Chondrocyte (in vitro differentiated cells): ENCODE measurements around the gene CHMP5. TPM values are rescaled to one million over a fixed set of nuclear protein-coding genes. Genes with fewer than 3 reads are reported as not detected.
A peak's percentile ranks its signal among the peaks of the same experiment; 100 is the strongest.

Source experiments
- DNase-seq: peaks from one replicate; pipeline ENCODE4 v3.0.0; 2021; ENCODE audit warnings: mixed read lengths, low spot score
- H3K27ac Mint-ChIP-seq: one replicate; pipeline ENCODE4 v1.8.0; 2021; ENCODE audit warnings: mild to moderate bottlenecking, moderate library complexity, mixed read lengths; ENCODE audit not compliant: unreplicated experiment
- H3K27me3 Mint-ChIP-seq: 2 replicates; pipeline ENCODE4 v1.8.0; 2021; ENCODE audit warnings: low read depth, mixed read lengths
- H3K36me3 Mint-ChIP-seq: 2 replicates; pipeline ENCODE4 v1.8.0; 2021; ENCODE audit warnings: low read depth, mixed read lengths
- H3K4me1 Mint-ChIP-seq: 2 replicates; pipeline ENCODE4 v1.8.0; 2021; ENCODE audit warnings: low read depth, mild to moderate bottlenecking, mixed read lengths
- H3K4me3 Mint-ChIP-seq: one replicate; pipeline ENCODE4 v1.8.0; 2021; ENCODE audit warnings: mild to moderate bottlenecking, moderate library complexity, mixed read lengths; ENCODE audit not compliant: unreplicated experiment
- H3K9me3 Mint-ChIP-seq: 2 replicates; pipeline ENCODE4 v1.8.0; 2021; ENCODE audit warnings: low read depth, mixed read lengths
- total RNA-seq: library from RNA; stranded (reverse); gene quantifications from 3 replicates; pipeline ENCODE4 v1.2.1, GENCODE V29; 2021
- TF ChIP-seq, protein P1 (sequence below): fragments of 200-600 bp; sonication (generic); IDR thresholded peaks from 2 replicates; pipeline ENCODE4 v1.5.0; 2021; ENCODE audit warnings: antibody characterized with exemption, mild to moderate bottlenecking, moderate library complexity

Gene CHMP5
- total RNA-seq, 1 donor from 2014 or later: 58.4 TPM

DNA sequence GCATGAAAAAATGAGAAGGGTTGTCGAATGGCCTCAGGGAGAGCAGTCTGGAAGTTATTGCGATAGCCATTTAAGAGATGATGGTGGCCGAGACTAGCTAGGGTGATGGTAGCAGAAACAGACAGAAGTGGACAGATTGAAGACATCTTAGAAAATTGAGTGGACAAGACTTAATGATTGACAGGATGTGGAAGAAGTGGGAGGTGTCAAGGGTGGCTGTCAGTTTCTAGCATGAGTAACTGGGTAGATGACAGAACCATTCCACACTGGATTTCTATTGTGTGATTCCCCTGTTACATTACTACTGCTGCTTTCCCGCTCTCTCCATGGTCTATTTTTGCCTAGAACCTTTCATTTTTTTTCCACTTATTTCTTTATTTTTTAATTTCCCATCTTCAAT, 12.6 kb downstream of the CHMP5 start:
- H3K27me3 Mint-ChIP-seq: no peaks in the 10 kb centered on the region
- no peak overlapping the region for H3K4me3 Mint-ChIP-seq
- DNase-seq: no peak
- H3K27ac Mint-ChIP-seq: no peak overlapping the region
- no peaks in the 10 kb centered on the region for H3K9me3 Mint-ChIP-seq
- peaks cover 34% of the 10 kb centered on the region for H3K36me3 Mint-ChIP-seq
- TF ChIP-seq, protein P1, sequence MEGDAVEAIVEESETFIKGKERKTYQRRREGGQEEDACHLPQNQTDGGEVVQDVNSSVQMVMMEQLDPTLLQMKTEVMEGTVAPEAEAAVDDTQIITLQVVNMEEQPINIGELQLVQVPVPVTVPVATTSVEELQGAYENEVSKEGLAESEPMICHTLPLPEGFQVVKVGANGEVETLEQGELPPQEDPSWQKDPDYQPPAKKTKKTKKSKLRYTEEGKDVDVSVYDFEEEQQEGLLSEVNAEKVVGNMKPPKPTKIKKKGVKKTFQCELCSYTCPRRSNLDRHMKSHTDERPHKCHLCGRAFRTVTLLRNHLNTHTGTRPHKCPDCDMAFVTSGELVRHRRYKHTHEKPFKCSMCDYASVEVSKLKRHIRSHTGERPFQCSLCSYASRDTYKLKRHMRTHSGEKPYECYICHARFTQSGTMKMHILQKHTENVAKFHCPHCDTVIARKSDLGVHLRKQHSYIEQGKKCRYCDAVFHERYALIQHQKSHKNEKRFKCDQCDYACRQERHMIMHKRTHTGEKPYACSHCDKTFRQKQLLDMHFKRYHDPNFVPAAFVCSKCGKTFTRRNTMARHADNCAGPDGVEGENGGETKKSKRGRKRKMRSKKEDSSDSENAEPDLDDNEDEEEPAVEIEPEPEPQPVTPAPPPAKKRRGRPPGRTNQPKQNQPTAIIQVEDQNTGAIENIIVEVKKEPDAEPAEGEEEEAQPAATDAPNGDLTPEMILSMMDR: no peak
- H3K4me1 Mint-ChIP-seq: no peaks in the 10 kb centered on the region

DNA sequence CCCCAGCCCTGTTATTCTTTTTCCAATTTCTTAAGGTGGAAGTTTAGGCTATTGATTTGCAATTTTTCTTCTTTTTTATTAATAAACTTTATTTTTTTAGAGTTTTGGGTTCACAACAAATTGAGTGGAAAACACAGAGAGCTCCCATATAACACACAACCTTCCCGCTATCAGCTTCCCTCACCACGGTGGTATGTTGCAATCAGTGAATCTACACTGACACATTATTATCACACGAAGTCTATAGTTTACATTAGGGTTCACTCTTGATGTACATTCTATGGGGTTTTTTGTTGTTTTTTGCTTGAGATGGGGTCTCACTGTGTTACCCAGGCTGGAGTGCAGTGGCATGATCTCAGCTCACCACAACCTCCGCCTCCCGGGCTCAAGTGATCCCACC, 20.7 kb downstream of the CHMP5 start:
- Mint-ChIP-seq H3K36me3 (peaks cover 6% of the 10 kb centered on the region), H3K9me3 (no peaks in the 10 kb centered on the region), H3K4me1 (peaks cover 8% of the 10 kb centered on the region), H3K27ac (no peak overlapping the region), H3K27me3 (no peaks in the 10 kb centered on the region), H3K4me3 (no peak overlapping the region)
- TF ChIP-seq, protein P1: no peak
- no peak for DNase-seq

DNA sequence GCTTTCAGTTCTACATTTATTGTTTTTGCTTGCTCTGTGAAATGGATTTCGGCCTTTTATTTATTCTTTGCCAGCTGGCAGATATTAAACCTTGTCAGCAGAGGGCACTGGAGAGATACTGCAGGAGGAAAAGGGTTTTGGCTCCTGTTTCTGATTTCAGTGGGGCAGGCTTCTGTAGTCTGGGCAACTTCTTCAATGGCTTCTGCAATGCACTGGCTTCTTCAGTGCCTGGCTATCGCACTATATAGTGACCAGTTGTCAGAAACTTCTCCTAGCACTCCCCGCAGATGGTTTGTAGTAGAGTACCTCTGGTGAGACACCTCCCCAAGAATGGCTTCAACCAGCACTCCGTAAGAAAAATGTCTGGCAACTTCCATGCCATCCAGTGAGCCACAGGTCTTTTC, 22.2 kb downstream of the CHMP5 start:
- Mint-ChIP-seq H3K4me1 (peaks cover 21% of the 10 kb centered on the region), H3K4me3 (no peak overlapping the region), H3K27ac (peak overlapping the region; percentile 73), H3K9me3 (no peaks in the 10 kb centered on the region), H3K36me3 (peaks cover 3% of the 10 kb centered on the region), H3K27me3 (no peaks in the 10 kb centered on the region)
- TF ChIP-seq, protein P1: peak; percentile 86
- no peak for DNase-seq

DNA sequence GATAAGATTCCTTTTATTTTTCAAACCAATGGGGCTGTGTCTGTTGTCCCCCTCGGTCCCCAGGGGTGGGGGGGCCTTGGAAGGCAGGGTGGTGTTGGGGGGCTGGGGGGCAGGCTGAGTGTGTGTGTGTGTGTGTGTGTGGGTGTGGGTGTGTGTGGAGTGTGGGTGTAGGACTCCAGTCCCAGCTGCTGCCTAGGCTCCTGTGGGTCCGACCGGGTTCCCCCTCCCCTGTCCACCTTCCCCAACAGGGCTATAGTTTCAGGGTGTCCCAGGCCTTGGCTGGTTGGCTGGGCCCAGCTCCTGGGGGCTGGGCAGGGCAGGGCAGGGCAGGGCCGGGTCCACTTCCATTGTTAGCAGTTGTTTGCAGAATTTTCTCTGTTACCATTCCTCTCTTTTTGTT, 23.4 kb downstream of the CHMP5 start:
- H3K9me3 Mint-ChIP-seq: no peaks in the 10 kb centered on the region
- DNase-seq: no peak
- peaks cover 33% of the 10 kb centered on the region for H3K4me1 Mint-ChIP-seq
- H3K36me3 Mint-ChIP-seq: peaks cover 6% of the 10 kb centered on the region
- TF ChIP-seq, protein P1: no peak
- H3K27ac Mint-ChIP-seq: peak overlapping the region; percentile 73
- H3K27me3 Mint-ChIP-seq: no peaks in the 10 kb centered on the region
- H3K4me3 Mint-ChIP-seq: no peak overlapping the region

- Mint-ChIP-seq H3K27ac (peak overlapping the region; percentile 100), H3K4me1 (peaks cover 36% of the 10 kb centered on the region), H3K36me3 (peaks cover 6% of the 10 kb centered on the region), H3K4me3 (no peak overlapping the region), H3K9me3 (no peaks in the 10 kb centered on the region), H3K27me3 (no peaks in the 10 kb centered on the region)
- TF ChIP-seq, protein P1: no peak
- no peak for DNase-seq
These were observed 24.1 kb downstream of the CHMP5 start for GRCh38 chr9:33288828-33289483.
